ENCODE results near the gene C1QTNF2. TPM values are rescaled to one million over a fixed set of nuclear protein-coding genes. Genes with fewer than 3 reads are reported as not detected.
"Not testable (repeated sequence)": the region's sequence is repeated elsewhere in the genome, so short reads cannot be mapped to it uniquely, and the experiment has no call there.

The C1QTNF2 gene
- total RNA-seq, 4 donors from 2014 or later = 1.5 to 5.7 (median 3.3) TPM

DNA sequence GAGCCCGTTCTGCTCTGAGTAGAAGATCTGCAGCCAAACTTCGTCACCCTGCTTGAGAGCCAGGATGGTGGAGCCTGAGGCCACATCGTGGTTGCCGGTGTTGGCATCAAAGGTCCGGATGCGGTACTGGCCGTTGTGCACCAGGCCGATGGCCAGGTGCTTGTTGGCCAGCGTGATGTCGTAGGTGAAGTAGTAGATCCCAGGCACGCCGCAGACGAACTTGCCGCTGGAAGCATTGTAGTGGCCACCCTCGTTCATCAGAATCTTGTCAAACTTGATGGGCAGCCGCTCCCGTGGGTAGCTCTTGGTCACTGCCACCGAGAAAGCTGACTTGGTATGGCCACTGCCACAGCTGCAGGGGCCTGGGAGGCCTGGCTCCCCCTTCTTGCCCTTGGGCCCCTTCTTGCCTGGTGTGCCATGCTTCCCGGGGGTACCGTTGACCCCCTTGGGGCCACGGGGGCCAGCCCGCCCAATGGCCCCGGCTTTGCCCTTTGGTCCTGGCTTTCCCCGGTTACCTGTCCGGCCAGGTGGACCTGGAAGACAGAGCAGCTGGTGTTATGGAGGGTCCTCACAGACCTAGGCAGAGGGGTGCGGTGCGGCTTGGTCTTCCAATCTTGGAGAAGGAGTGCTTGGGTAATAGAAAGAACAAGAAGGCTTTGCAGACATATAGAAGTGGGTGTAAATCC, 21.0 kb downstream of the C1QTNF2 start:
- Histone ChIP-seq H3K36me3 (peaks cover 0 to 5% (median 0%) of the 10 kb centered on the region in 3 donors), H3K9me3 (no peaks in the 10 kb centered on the region), H3K4me1 (peaks cover 0 to 11% (median 0%) of the 10 kb centered on the region in 4 donors), H3K27ac (no peak overlapping the region), H3K27me3 (no peaks in the 10 kb centered on the region), H3K4me3 (no peak overlapping the region)
- DNase-seq (ENCODE audit: low spot score in 2 of 2) = no peak
- WGBS, 2 donors = 95 to 96% methylated on average over 27 of the region's 27 CpGs
- TF ChIP-seq, protein P1, sequence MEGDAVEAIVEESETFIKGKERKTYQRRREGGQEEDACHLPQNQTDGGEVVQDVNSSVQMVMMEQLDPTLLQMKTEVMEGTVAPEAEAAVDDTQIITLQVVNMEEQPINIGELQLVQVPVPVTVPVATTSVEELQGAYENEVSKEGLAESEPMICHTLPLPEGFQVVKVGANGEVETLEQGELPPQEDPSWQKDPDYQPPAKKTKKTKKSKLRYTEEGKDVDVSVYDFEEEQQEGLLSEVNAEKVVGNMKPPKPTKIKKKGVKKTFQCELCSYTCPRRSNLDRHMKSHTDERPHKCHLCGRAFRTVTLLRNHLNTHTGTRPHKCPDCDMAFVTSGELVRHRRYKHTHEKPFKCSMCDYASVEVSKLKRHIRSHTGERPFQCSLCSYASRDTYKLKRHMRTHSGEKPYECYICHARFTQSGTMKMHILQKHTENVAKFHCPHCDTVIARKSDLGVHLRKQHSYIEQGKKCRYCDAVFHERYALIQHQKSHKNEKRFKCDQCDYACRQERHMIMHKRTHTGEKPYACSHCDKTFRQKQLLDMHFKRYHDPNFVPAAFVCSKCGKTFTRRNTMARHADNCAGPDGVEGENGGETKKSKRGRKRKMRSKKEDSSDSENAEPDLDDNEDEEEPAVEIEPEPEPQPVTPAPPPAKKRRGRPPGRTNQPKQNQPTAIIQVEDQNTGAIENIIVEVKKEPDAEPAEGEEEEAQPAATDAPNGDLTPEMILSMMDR (IDR thresholded peaks at IDR 0.05) = no peak
- no peak for TF ChIP-seq EP300 (IDR thresholded peaks at IDR 0.05)

DNA sequence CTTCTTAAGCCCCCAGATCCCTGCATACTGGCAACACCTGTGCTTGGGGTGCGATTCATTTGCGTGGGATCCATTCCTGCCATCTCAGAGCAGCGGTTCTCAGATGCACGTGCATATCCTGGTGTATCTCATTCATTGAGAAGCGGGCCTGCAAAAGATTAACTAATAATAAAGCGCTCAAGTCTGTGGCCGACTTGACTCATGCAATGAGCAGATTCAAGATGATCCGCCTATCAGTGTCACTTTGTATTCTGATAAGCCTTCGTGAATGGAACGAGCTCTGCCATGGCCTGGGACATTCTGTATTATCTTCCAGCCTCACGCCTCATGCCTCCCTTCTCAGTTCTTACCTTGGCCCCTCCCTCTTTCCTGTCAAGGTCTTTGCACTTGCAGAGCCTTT, 22.3 kb downstream of the C1QTNF2 start:
- Histone ChIP-seq H3K27me3 (no peaks in the 10 kb centered on the region), H3K36me3 (peaks cover 0 to 5% (median 0%) of the 10 kb centered on the region in 3 donors), H3K4me1 (peaks cover 0 to 11% (median 0%) of the 10 kb centered on the region in 4 donors), H3K27ac (no peak overlapping the region), H3K4me3 (no peak overlapping the region), H3K9me3 (no peaks in the 10 kb centered on the region)
- TF ChIP-seq, protein P1 (IDR thresholded peaks at IDR 0.05) = no peak
- no peak for TF ChIP-seq POLR2A (IDR thresholded peaks at IDR 0.05)
- TF ChIP-seq EP300 (IDR thresholded peaks at IDR 0.05) = no peak
- no peak for DNase-seq (ENCODE audit: low spot score in 2 of 2)
- WGBS, 2 donors = 85 to 89% methylated on average over 11 of the region's 11 CpGs

DNA sequence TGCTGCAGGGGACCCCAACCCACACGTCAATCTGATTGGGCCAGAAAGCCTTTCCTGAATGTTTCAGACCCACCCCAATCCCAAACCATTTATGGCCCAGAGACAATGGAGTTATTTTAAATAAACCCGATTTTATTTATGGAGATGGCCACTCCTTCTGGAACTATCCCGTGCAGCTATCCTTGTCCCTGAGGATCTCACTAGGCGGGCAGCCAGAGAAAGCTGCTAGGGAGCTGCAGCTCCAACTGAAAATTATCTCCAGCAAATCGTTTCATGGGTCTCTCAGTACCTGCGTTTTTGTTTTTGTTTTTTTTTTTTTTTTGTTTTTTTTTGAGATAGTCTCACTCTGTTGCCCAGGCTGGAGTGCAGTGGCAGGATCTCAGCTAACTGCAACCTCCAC, 23.0 kb downstream of the C1QTNF2 start:
- 39 to 49% methylated on average over 6 of the region's 6 CpGs for WGBS, 2 donors

DNA sequence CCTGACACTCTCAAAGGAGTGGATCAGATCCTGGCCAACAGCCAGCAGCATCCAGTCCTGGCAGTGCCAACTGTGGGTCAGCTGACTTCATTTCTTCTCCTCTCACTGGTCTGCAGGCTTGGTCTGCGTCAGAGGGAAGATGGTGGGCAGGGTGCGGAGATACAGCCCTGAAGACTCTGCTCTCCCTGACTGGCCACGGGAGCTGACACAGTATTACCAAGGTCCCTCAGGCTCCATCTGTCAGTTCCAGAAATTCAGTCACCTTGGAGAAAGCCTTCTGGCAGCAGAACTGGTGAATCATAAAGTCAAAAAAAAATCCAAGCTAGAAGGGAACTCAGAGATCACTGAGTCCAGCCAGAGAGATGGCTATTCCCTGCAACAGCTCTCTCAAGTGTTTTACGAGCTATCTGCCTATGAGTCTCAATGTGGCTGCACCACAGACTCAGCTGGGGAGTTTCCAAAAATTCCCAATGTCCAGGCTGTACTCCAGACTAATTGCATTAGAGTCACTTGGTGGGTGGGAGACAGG, 27.9 kb downstream of the C1QTNF2 start:
- Histone ChIP-seq H3K4me1 (peaks cover 0 to 19% (median 0%) of the 10 kb centered on the region in 4 donors), H3K36me3 (no peaks in the 10 kb centered on the region), H3K27ac (peak overlapping the region in 1 of 4 donors; percentile 62), H3K4me3 (no peak overlapping the region), H3K27me3 (no peaks in the 10 kb centered on the region), H3K9me3 (no peaks in the 10 kb centered on the region)
- 80 to 81% methylated on average over 4 of the region's 4 CpGs for WGBS, 2 donors
- no peak for DNase-seq (ENCODE audit: low spot score in 2 of 2)
- TF ChIP-seq, protein P1 (IDR thresholded peaks at IDR 0.05) = no peak
- no peak for TF ChIP-seq EP300 (IDR thresholded peaks at IDR 0.05)
- no peak for TF ChIP-seq POLR2A (IDR thresholded peaks at IDR 0.05)

More for the DNA sequence above, 23.0 kb downstream of the C1QTNF2 start:
- no peak overlapping the region for H3K4me3 ChIP-seq
- H3K9me3 ChIP-seq = no peaks in the 10 kb centered on the region
- no peaks in the 10 kb centered on the region for H3K27me3 ChIP-seq
- peaks cover 0 to 16% (median 0%) of the 10 kb centered on the region in 4 donors for H3K4me1 ChIP-seq
- DNase-seq (ENCODE audit: low spot score in 2 of 2) = no peak
- no peak overlapping the region for H3K27ac ChIP-seq
- TF ChIP-seq POLR2A (IDR thresholded peaks at IDR 0.05) = no peak
- TF ChIP-seq, protein P1 (IDR thresholded peaks at IDR 0.05) = no peak
- no peak for TF ChIP-seq EP300 (IDR thresholded peaks at IDR 0.05)
- peaks cover 0 to 5% (median 0%) of the 10 kb centered on the region in 3 donors for H3K36me3 ChIP-seq

DNA sequence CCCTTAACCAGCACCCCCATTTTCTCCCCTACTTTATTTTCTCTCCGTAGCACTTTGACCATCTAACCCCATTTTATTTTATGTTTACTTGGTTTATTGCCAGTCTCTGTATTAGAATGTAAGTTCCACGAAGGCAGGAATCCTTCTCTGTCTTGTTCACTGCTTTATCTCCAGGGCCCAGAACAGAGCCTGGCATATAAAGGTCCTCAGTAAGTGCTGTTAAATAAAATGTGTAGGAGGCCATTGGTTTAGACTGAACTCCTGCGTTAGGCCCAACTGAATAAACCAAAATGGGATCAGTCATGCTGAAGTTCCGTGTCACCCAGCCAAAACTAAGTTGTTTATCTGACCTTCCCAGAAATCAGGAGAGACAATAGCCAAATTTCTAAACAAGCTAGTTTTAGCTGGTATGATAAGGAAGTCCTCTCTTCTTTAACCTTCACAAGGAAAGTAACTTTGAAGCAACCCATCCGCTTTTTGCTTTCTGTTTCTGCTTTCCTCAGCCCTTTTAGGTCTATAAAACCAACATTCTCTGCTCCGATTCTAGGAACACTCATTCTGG, 29.0 kb downstream of the C1QTNF2 start:
- no peak for DNase-seq (ENCODE audit: low spot score in 2 of 2)
- H3K4me1 ChIP-seq = peaks cover 0 to 13% (median 0%) of the 10 kb centered on the region in 4 donors
- H3K9me3 ChIP-seq = no peaks in the 10 kb centered on the region
- 67 to 76% methylated on average over 6 of the region's 6 CpGs for WGBS, 2 donors
- H3K4me3 ChIP-seq = no peak overlapping the region
- TF ChIP-seq, protein P1 (IDR thresholded peaks at IDR 0.05) = no peak
- H3K27ac ChIP-seq = no peak overlapping the region
- H3K27me3 ChIP-seq = no peaks in the 10 kb centered on the region
- no peaks in the 10 kb centered on the region for H3K36me3 ChIP-seq

DNA sequence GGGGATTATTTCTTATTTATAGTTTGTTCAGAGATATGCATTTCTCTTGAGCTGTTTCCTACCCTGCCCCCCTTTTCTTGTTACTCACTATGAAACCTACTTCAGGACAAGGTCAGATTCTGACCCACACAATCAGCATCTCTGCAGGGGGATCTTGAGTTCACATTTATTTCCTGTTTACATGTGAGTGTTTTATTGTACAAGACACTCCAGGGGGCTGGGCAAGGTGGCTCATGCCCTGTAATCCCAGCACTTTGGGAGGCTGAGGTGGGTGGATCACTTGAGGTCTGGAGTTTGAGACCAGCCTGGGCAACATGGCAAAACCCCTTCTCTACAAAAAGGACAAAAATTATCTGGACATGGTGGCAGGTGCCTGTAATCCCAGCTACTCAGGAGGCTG, 29.9 kb downstream of the C1QTNF2 start:
- not testable (repeated sequence) for DNase-seq (ENCODE audit: low spot score in 2 of 2); H3K9me3 ChIP-seq

More for the DNA sequence above, 29.9 kb downstream of the C1QTNF2 start:
- not testable (repeated sequence) for H3K27me3 ChIP-seq, H3K4me3 ChIP-seq, H3K27ac ChIP-seq, H3K36me3 ChIP-seq
- H3K4me1 ChIP-seq = peaks cover 0 to 13% (median 0%) of the 10 kb centered on the region in 4 donors
